ENCODE results near the gene SORL1.

DNA sequence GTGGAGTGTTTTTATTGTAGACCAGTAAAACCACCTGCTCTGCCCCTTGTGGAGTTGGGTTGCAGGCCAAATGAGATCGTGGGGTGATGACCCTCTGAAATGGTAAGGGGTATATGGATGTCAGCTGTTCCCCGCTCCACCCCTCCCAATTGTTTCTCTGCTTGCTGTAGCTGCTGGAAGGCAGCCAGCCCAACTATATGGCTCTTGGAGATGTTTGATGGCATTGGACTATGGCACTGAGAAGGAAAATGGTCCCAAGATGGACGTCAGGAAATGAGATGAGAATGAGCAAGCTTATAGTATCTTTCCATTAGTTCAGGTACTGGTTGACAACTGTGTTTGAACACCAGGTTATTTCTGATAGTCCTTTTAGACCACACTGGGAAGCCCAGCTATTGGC lies 95.5 kb downstream of the SORL1 start:
- TF ChIP-seq, protein P1, sequence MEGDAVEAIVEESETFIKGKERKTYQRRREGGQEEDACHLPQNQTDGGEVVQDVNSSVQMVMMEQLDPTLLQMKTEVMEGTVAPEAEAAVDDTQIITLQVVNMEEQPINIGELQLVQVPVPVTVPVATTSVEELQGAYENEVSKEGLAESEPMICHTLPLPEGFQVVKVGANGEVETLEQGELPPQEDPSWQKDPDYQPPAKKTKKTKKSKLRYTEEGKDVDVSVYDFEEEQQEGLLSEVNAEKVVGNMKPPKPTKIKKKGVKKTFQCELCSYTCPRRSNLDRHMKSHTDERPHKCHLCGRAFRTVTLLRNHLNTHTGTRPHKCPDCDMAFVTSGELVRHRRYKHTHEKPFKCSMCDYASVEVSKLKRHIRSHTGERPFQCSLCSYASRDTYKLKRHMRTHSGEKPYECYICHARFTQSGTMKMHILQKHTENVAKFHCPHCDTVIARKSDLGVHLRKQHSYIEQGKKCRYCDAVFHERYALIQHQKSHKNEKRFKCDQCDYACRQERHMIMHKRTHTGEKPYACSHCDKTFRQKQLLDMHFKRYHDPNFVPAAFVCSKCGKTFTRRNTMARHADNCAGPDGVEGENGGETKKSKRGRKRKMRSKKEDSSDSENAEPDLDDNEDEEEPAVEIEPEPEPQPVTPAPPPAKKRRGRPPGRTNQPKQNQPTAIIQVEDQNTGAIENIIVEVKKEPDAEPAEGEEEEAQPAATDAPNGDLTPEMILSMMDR (IDR thresholded peaks at IDR 0.05), result no peak
- no peak for TF ChIP-seq EP300 (IDR thresholded peaks at IDR 0.05)
- no peak for TF ChIP-seq POLR2A (IDR thresholded peaks at IDR 0.05)
